Nephron (organoid): ENCODE results near the gene HACD3.

ENCODE experiments used
- H3K27ac Mint-ChIP-seq, 3 experiments: 2 replicates each; pipeline ENCODE4 v1.8.0; 2020; ENCODE audit warnings: mixed read lengths in 3 of 3, mild to moderate bottlenecking in 2 of 3, moderate library complexity in 1 of 3
- H3K27me3 Mint-ChIP-seq: 2 replicates; pipeline ENCODE4 v1.8.0; 2021; ENCODE audit warnings: low read depth, mild to moderate bottlenecking, moderate library complexity, mixed read lengths
- H3K36me3 Mint-ChIP-seq: 2 replicates; pipeline ENCODE4 v1.8.0; 2020; ENCODE audit warnings: low read depth, mixed read lengths
- H3K4me1 Mint-ChIP-seq: 2 replicates; pipeline ENCODE4 v1.8.0; 2020; ENCODE audit warnings: mixed read lengths
- H3K4me3 Mint-ChIP-seq, 3 experiments: 2 replicates each; pipeline ENCODE4 v1.8.0; 2020; ENCODE audit warnings: mild to moderate bottlenecking in 3 of 3, mixed read lengths in 3 of 3, moderate library complexity in 2 of 3
- H3K9me3 Mint-ChIP-seq: 2 replicates; pipeline ENCODE4 v1.8.0; 2020; ENCODE audit warnings: mixed read lengths
- CTCF ChIP-seq, 3 experiments: fragments of 200-600 bp; sonication (generic); IDR thresholded peaks; one replicate each; pipeline ENCODE4 v1.5.0; 2021; ENCODE audit warnings: antibody characterized with exemption in 3 of 3; ENCODE audit not compliant: unreplicated experiment in 3 of 3

Gene HACD3, protein sequence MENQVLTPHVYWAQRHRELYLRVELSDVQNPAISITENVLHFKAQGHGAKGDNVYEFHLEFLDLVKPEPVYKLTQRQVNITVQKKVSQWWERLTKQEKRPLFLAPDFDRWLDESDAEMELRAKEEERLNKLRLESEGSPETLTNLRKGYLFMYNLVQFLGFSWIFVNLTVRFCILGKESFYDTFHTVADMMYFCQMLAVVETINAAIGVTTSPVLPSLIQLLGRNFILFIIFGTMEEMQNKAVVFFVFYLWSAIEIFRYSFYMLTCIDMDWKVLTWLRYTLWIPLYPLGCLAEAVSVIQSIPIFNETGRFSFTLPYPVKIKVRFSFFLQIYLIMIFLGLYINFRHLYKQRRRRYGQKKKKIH

DNA sequence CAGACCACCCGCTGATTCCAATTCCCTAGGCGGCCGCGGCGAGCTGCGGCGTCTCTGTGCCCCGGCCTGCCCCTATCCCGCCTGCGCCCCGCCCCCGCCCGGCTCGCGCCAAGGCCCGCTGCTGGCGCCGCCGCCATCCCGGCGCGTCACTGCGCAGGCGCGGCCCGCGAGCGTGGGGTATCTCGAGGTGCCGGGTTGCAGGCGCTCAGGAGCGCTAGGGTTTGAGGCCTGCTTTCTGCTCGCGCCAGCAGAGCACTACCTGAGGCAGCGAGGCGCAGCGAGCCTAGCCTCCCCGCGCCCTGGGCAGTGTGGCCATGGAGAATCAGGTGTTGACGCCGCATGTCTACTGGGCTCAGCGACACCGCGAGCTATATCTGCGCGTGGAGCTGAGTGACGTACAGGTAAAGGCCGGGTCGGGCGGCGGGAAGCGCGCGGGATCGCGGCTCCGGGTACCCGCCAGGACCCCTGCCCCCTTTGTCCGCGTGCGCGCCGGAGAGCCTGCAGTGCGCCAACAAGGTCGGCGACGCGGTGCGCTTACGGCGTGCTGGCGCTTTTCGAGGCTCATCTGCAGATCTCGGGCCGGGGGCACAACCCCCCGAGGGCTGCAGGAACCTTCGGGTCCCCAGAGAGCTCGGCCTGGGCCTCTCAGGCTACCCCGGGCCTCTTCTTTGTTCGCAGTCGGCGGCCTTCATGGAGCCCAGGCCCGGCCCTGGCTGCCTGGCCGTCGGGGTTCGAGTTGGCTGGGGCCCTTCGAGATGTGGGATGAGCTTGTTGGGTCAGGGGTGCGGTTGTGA, at the start of gene HACD3:
TSS of gene HACD3 (plus strand) at position 146 of the 794 bp plus-strand sequence. CDS start at position 315, 169 bp downstream.
- H3K9me3 Mint-ChIP-seq: no peaks in the 10 kb centered on the region
- no peaks in the 10 kb centered on the region for H3K27me3 Mint-ChIP-seq
- TF ChIP-seq CTCF (IDR thresholded peaks at IDR 0.05; ENCODE audit: unreplicated experiment in 3 of 3): no peak
- peak within 1 kb of the TSS; percentile 89 to 96 (median 91) for H3K4me3 Mint-ChIP-seq
- peak within 1 kb of the TSS; percentile 87 to 92 (median 89) for H3K27ac Mint-ChIP-seq
- peaks cover 5% of the 10 kb centered on the region for H3K36me3 Mint-ChIP-seq
- peaks cover 35% of the 10 kb centered on the region for H3K4me1 Mint-ChIP-seq

DNA sequence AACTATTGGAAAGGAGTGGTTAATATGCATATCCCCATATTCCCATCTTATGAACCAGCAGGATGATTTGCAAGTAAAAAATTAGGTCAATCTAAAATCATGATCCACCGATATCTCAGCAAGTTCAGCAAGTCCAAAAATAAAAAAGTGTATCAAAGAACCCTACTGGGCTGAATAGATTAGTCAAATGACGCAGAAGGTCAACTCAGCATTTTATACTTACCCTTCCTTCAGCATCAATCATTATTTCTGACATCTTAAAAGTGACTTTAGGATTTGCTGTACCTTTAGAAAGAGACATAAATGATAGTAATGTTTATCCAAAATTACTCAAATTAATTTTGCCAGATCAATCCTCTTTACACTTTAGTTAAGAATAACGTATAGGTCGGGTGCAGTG, 45.4 kb upstream of the HACD3 start:
- Mint-ChIP-seq H3K9me3 (no peaks in the 10 kb centered on the region), H3K4me1 (no peaks in the 10 kb centered on the region), H3K36me3 (peaks cover 52% of the 10 kb centered on the region), H3K4me3 (no peak overlapping the region), H3K27ac (no peak overlapping the region), H3K27me3 (no peaks in the 10 kb centered on the region)
- no peak for TF ChIP-seq CTCF (IDR thresholded peaks at IDR 0.05; ENCODE audit: unreplicated experiment in 3 of 3)

GRCh38 chr15:65494076-65494475, 36.2 kb upstream of the HACD3 start:
- TF ChIP-seq CTCF (IDR thresholded peaks at IDR 0.05; ENCODE audit: unreplicated experiment in 3 of 3): no peak
- Mint-ChIP-seq H3K4me1 (no peaks in the 10 kb centered on the region), H3K9me3 (no peaks in the 10 kb centered on the region), H3K27me3 (no peaks in the 10 kb centered on the region), H3K4me3 (no peak overlapping the region), H3K36me3 (peaks cover 55% of the 10 kb centered on the region), H3K27ac (no peak overlapping the region)

DNA sequence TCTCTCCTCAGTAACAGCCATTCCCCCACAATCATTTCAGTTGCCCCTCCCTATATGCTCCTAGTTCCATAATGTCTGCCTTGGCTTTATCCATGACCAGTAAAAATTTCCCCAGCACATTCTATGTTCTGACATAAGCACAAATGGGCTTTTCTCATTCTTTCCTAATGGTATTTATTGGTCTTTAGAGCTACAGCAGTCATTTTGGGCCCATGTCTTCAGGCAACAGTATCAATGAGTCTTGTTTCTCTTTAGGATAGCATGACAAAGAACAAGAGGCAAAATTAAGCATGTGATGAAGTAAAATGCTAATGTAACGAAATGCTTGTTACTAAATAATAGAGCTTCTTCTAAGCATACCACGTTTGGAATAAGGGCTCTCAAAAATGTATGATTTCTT, 20.9 kb upstream of the HACD3 start:
- H3K4me3 Mint-ChIP-seq: no peak overlapping the region
- peaks cover 49% of the 10 kb centered on the region for H3K36me3 Mint-ChIP-seq
- no peak for TF ChIP-seq CTCF (IDR thresholded peaks at IDR 0.05; ENCODE audit: unreplicated experiment in 3 of 3)
- peaks cover 23% of the 10 kb centered on the region for H3K4me1 Mint-ChIP-seq
- H3K27ac Mint-ChIP-seq: peak overlapping the region in 1 of 3 experiments; percentile 2
- H3K9me3 Mint-ChIP-seq: no peaks in the 10 kb centered on the region
- H3K27me3 Mint-ChIP-seq: no peaks in the 10 kb centered on the region

DNA sequence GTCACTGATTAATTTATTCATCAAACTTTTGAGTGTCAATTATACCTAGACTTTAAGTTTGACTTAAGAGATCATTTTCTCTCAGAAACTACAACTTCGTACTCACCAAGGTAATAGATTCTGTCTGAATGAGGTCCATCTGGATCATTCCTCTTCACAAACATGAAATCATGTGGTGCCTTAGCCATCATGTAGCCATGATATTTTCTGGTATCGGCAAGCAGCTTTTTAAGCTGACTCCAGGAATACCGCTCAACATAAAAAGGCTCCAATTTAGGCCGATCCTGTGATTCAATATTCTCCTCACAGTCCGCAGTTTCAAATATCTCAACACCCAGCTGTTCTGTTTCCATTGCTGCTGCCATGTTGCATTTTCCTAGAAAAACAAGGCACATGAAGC, 18.1 kb upstream of the HACD3 start:
- peaks cover 36% of the 10 kb centered on the region for H3K4me1 Mint-ChIP-seq
- peak overlapping the region; percentile 41 to 80 (median 72) for H3K4me3 Mint-ChIP-seq
- no peaks in the 10 kb centered on the region for H3K27me3 Mint-ChIP-seq
- H3K9me3 Mint-ChIP-seq: no peaks in the 10 kb centered on the region
- H3K27ac Mint-ChIP-seq: peak overlapping the region; percentile 93 to 97 (median 95)
- no peak for TF ChIP-seq CTCF (IDR thresholded peaks at IDR 0.05; ENCODE audit: unreplicated experiment in 3 of 3)
- peaks cover 40% of the 10 kb centered on the region for H3K36me3 Mint-ChIP-seq
